Panc1 (cell line): ENCODE measurements around the gene SAXO2. TPM values are rescaled to one million over a fixed set of nuclear protein-coding genes. Genes with fewer than 3 reads are reported as not detected.

Experiments used
- ATAC-seq: fragments of 200-7000 bp; cut with Tn5 transposase; 2 replicates; pipeline ENCODE4 v1.9.1; 2020; ENCODE audit warnings: mild to moderate bottlenecking, moderate library complexity
- BruUV-seq: library from RNA; stranded (reverse); fragments of 400-500 nt; replicated peaks from 2 replicates; lab custom pipeline; 2021; lab: Mats Ljungman, UMichigan
- CTCF ChIA-PET: fragments of 300-600 bp; sonication (Branson Sonifier 250); formaldehyde crosslinking; loops from one replicate; lab custom pipeline; 2022; ENCODE audit warnings: antibody characterized with exemption; lab: Charles Lee
- POLR2A ChIA-PET: fragments of 300-600 bp; sonication (Branson Sonifier 250); formaldehyde crosslinking; loops from one replicate; lab custom pipeline; 2022; ENCODE audit warnings: antibody characterized with exemption; lab: Charles Lee
- DNase-seq: peaks from one replicate; pipeline ENCODE4 v3.0.0-alpha.2; 2010; ENCODE audit warnings: low read depth, low spot score
- H3K27ac ChIP-seq: 2 replicates; pipeline ENCODE4 v1.5.1; 2011; ENCODE audit warnings: mild to moderate bottlenecking, low read length, inconsistent platforms
- H3K27me3 ChIP-seq: fragments of 200-500 bp; sonication (Bioruptor generic); 2 replicates; pipeline ENCODE4 v1.6.0; 2014; ENCODE audit warnings: low read length, inconsistent platforms; ENCODE audit not compliant: control insufficient read depth, insufficient read depth
- H3K36me3 ChIP-seq: fragments of 200-500 bp; sonication (Bioruptor generic); 2 replicates; pipeline ENCODE4 v1.5.1; 2014; ENCODE audit warnings: inconsistent platforms, mild to moderate bottlenecking, low read length, moderate library complexity; ENCODE audit not compliant: control insufficient read depth, insufficient read depth
- H3K4me1 ChIP-seq: 2 replicates; pipeline ENCODE4 v1.5.1; 2011; ENCODE audit warnings: inconsistent platforms, mild to moderate bottlenecking, low read length, moderate library complexity; ENCODE audit not compliant: control insufficient read depth, insufficient read depth
- H3K4me3 ChIP-seq, 2 experiments: 2 replicates each; pipeline ENCODE4 v1.5.1; 2011 to 2012; ENCODE audit warnings: low read depth in 2 of 2, low read length in 2 of 2, mild to moderate bottlenecking in 2 of 2, inconsistent platforms in 1 of 2, moderate library complexity in 1 of 2
- H3K9me3 ChIP-seq: fragments of 200-500 bp; sonication (Bioruptor generic); 2 replicates; pipeline ENCODE4 v1.5.1; 2014; ENCODE audit warnings: low read depth, mild to moderate bottlenecking, inconsistent platforms, low read length, moderate library complexity; ENCODE audit not compliant: control insufficient read depth, insufficient read depth
- CTCF ChIP-seq: fragments of 450-650 bp; IDR thresholded peaks from 2 replicates; pipeline ENCODE4 v1.5.1; 2017; ENCODE audit warnings: mild to moderate bottlenecking
- POLR2AphosphoS5 ChIP-seq: IDR thresholded peaks from 2 replicates; pipeline ENCODE4 v1.6.1; 2012; ENCODE audit warnings: mild to moderate bottlenecking, low read depth, low read length, moderate library complexity
- REST ChIP-seq, 2 experiments: IDR thresholded peaks; 2 replicates each; pipeline ENCODE4 v1.6.1; 2011 to 2012; ENCODE audit warnings: low read depth in 2 of 2, control low read depth in 1 of 2, low read length in 1 of 2, mild to moderate bottlenecking in 1 of 2, moderate library complexity in 1 of 2; ENCODE audit not compliant: insufficient read depth in 1 of 2
- SIN3A ChIP-seq: IDR thresholded peaks from 2 replicates; pipeline ENCODE4 v1.6.1; 2012; ENCODE audit warnings: low read depth, mild to moderate bottlenecking, low read length, moderate library complexity, borderline replicate concordance; ENCODE audit not compliant: insufficient read depth
- TCF7L2 ChIP-seq: IDR thresholded peaks from 2 replicates; pipeline ENCODE4 v1.6.1; 2011; ENCODE audit warnings: mild to moderate bottlenecking, low read depth, low read length, inconsistent platforms
- in situ Hi-C: cut with HindIII; loops from 2 replicates; pipeline ENCODE4 v1.10.0; 2016; ENCODE audit warnings: low sequenced_read_pairs, low pct_unique_long_range_greater_than_20kb
- intact Hi-C: fragments of 100-400 bp; cut with micrococcal nuclease; formaldehyde crosslinking; loops from one replicate; pipeline ENCODE4 v1.10.0; 2022; ENCODE audit not compliant: unreplicated experiment
- total RNA-seq: library from RNA; stranded (reverse); gene quantifications from one replicate; pipeline ENCODE4 v1.2.1, GENCODE V29; 2021; ENCODE audit not compliant: unreplicated experiment

Gene SAXO2
- total RNA-seq, 1 experiment from 2014 or later, result 1.1 TPM

- Histone ChIP-seq H3K27ac (no peak overlapping the region), H3K4me1 (no peaks in the 10 kb centered on the region), H3K4me3 (no peak overlapping the region), H3K9me3 (no peaks in the 10 kb centered on the region), H3K27me3 (no peaks in the 10 kb centered on the region), H3K36me3 (no peaks in the 10 kb centered on the region)
- intact Hi-C loops, result no loop called here
- TF ChIP-seq TCF7L2 (no peak), CTCF (no peak), REST (IDR thresholded peaks at IDR 0.05; ENCODE audit: insufficient read depth in 1 of 2, low read depth in 2 of 2, low read length in 1 of 2) (no peak), SIN3A (no peak), POLR2AphosphoS5 (no peak)
- ChIA-PET CTCF (no interaction called here), POLR2A (no interaction called here)
- ATAC-seq (no peak), DNase-seq (no peak)
- in situ Hi-C loops, result no loop called here
- no TSS peak for BruUV-seq
These were observed 38.3 kb downstream of the SAXO2 start for GRCh38 chr15:82300883-82301282.

- Histone ChIP-seq H3K27ac (no peak overlapping the region), H3K4me1 (no peaks in the 10 kb centered on the region), H3K9me3 (no peaks in the 10 kb centered on the region), H3K36me3 (no peaks in the 10 kb centered on the region), H3K27me3 (no peaks in the 10 kb centered on the region), H3K4me3 (no peak overlapping the region)
- BruUV-seq, result no TSS peak
- no peak for DNase-seq
- POLR2A ChIA-PET, result no interaction called here
- TF ChIP-seq SIN3A, result no peak
- no peak for TF ChIP-seq CTCF
- no peak for TF ChIP-seq TCF7L2
- no peak for TF ChIP-seq REST (IDR thresholded peaks at IDR 0.05; ENCODE audit: insufficient read depth in 1 of 2, low read depth in 2 of 2, low read length in 1 of 2)
- no peak for TF ChIP-seq POLR2AphosphoS5
- in situ Hi-C loops (no loop called here), intact Hi-C loops (no loop called here)
- ATAC-seq, result no peak
- CTCF ChIA-PET, result no interaction called here
These were observed 38.8 kb downstream of the SAXO2 start for GRCh38 chr15:82301296-82302016.
